Measurements from ENCODE around the gene POMT2.
"Not testable (repeated sequence)": the region's sequence is repeated elsewhere in the genome, so short reads cannot be mapped to it uniquely, and the experiment has no call there.

Gene POMT2

DNA sequence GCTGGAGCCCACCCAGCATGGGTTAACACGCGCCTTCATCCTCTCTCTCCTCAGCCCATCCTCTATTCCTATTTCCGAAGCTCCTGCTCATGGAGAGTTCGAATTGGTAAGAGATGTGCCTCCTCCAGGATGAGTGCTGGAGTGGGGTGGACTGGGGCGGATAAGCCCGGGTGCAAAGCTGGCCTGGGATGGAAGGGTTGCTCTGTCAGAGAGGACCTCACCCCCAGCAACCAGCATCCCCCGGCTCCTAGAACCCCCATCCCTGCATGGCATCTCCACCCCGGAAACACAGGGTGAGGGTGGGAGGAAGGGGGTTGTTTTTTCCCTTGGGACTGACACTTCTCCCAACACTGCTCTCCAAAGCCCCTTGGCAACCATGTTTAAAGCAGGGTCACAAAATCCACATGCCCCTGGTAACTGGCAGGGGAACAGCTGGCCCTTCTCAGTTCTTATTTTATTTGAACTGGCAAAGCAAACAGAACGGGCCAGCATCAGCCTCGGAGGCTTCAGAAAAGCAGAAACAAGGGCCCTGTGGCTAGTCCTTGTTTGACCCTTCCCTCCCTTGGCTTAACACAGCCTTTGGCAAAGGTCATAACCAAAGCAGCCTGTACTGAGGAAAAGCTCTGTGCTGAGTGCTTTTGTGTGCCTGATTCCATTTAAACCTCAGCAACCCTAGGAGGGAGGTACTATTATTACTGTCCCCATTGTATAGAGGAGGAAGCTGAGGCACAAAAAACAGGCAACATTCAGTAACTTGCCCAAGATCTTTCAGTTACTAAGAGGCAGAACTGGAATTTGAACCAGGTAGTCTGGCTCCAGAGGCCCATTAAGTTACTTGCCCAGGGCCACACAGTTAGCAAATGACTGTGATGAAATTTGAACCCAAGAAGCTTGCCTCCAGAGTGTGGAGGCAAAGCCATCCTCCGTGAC is 4.4 kb upstream of the POMT2 start:
- no peak for DNase-seq (ENCODE audit: low read depth, low spot score)

DNA sequence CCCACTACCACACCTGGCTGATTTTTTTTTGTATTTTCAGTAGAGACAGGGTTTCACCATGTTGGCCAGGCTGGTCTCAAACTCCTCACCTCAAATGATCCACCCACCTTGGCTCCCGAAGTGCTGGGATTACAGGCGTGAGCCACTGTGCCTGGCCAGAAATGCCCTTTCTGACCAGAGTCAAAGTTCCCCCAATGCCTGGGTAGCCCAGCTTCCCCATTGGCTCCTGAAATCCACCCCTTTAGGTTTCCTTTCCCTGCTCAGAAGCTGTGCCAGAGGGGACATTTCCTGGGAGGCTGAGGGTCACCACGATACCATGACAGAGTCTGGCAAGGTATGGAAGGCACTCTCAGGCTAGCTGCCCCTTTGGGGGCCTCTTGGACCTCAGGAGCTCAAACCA is 3.6 kb upstream of the POMT2 start:
- no peak for DNase-seq (ENCODE audit: low read depth, low spot score)

DNA sequence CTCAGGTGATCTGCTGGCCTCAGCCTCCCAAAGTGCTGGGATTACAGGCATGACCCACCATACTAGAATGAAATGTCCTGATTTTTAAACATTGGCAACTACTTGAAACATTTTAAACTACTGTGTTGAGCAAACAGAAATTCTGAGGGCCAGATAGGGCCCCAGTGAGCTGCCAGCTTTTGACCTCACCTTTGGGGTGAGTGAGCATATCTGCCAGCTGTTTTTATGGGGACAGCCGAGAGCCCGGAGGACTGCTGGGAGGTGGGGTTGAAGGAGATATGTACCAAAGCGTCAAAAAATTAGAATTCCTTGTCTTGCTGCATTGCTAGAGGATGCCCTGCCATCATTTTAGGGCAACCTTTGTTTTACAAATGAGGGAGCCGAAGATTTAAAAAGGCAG is 2.9 kb upstream of the POMT2 start:
- DNase-seq (ENCODE audit: low read depth, low spot score), result no peak

DNA sequence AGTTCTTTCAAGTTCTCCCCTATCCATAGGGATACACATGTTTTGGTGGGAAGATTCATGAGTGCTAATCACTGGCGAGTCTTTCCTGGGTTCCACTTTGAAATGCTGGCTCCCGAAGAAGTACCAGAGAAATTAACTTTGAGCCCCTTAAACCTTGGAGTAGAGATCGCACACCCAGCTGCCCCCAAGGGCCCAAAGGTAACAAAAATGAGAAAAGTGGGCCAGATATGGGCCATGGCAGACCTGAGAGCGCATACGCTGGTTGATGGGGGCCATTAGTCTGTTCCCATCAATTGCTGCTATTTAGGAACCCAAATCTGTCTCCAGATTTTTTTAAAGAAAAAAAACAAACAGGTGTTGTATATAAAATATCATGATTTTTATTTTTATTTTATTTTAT is 2.3 kb upstream of the POMT2 start:
- DNase-seq (ENCODE audit: low read depth, low spot score), result no peak

DNA sequence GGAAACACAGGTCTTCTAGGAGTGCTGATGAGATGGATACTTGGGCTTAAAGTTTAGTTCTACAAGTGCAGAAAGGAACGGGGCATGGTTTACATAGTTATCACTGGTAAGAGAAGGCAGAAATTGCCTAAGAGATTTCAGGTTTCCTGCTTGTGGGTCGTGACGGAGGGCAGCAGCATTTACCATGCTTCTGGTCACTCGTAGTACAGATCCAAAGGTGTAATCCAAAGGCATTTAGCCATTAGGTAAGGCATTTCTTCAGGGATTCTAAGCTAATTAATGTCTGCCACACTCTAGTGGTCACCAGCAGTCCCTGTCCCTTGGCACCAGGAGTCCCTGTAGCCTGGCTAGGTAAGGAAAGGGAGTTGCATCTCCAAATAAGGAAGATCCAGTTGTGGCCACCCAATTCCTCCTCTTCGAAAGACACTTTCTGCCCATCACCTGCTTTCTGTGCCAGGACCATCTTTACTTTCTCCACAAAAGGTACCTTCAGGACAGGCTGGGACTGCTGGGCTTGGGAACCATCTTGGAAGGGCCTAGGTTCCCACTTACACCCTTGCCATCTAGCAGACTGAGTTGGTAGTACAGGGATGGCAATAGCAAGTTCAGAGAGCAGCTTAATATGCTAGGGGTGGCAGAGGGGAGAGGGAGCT is 1.7 kb upstream of the POMT2 start:
- DNase-seq (ENCODE audit: low read depth, low spot score), result no peak

DNA sequence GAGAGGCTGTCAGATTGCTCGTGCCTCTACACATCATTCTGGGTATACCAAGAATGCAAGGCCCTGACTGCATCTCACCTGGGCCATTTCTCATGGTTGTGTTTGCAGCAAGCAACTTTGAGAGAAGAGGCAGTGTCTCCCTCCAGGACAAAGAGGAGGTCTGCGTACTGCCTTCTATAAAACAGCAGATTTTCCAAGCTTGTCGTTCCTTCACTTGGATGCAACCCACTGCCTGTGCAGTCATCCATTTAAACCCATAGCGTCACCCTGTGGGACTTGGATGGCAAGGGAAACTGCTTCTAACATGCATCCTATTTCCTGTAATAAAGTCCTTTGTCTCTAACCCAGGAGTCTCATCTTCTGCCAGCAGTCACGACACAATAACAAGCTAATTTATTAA is 1.3 kb downstream of the POMT2 start:
- DNase-seq (ENCODE audit: low read depth, low spot score), result no peak

DNA sequence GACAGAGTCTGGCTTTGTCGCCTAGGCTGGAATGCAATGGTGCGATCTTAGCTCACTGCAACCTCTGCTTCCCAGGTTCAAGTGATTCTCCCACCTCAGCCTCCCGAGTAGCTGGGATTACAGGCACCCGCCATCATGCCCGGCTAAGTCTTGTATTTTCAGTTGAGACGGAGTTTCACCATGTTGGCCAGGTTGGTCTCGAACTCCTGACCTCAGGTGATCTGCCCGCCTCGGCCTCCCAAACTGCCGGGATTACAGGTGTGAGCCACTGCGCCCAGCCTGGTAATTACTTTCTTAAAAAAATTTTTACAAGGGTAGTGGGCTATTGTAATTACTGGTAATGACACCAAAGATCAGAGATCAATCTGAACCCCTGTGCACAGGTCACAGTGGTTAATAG is 1.9 kb downstream of the POMT2 start:
- not testable (repeated sequence) for DNase-seq (ENCODE audit: low read depth, low spot score)

DNA sequence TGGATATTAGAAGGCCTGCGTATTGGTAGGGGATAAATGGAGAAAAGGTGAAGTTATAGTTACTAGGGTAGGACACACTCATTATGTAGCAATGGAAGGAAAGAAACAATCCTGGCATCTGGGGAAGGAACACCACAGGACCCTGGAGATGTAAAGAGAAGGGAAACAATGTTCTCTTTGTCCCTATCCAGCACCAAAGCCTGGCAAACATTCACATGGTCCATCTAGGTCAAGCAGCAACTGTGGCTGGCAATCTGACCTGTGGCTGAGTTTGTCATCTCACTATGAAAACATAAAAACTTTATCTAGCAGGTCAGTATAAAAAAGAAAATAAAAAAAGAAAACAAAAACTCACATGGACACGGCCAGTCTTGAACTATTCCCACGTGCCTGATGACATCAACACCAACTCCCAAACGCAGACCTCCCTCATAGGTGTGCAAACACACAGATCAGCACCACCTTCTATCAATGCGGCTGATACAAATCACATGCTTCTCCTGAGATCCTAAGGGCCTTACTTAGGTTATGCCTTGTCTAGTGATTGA is 2.6 kb downstream of the POMT2 start:
- DNase-seq (ENCODE audit: low read depth, low spot score), result no peak

DNA sequence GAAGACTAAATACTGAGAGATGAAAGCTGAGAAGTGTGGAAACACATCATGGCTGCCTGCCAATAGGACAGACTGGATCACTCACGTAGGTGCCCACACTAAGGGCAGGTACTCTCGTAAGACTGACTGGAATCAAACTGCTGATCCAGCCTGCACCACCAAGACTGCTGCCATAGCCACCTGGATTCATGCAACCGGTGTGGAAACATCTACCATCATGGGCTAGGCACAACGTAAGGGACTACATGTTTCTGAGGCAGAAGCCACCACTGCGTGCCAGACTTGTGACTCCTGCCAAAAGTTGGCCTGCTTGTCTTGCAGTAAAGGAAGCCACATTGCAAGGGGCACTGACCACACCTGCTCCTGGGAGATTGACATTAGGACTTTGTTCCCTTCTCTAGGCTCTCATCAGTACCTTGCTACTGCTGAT is 3.8 kb downstream of the POMT2 start:
- no peak for DNase-seq (ENCODE audit: low read depth, low spot score)

DNA sequence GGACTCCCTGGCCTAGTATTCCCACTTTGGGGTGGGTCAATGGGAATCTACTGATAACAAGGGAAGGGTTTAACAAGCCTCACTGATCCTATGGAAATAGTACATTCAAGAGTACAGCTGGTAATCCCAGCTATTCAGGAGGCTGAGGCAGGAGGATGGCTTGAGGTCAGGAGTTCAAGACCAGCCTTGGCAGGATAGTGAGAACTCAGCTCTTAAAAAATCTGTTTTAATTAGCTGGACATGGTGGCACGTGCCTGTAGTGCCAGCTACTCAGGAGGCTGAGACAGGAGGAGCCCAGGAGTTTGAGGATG is 4.5 kb downstream of the POMT2 start:
- no peak for DNase-seq (ENCODE audit: low read depth, low spot score)

DNA sequence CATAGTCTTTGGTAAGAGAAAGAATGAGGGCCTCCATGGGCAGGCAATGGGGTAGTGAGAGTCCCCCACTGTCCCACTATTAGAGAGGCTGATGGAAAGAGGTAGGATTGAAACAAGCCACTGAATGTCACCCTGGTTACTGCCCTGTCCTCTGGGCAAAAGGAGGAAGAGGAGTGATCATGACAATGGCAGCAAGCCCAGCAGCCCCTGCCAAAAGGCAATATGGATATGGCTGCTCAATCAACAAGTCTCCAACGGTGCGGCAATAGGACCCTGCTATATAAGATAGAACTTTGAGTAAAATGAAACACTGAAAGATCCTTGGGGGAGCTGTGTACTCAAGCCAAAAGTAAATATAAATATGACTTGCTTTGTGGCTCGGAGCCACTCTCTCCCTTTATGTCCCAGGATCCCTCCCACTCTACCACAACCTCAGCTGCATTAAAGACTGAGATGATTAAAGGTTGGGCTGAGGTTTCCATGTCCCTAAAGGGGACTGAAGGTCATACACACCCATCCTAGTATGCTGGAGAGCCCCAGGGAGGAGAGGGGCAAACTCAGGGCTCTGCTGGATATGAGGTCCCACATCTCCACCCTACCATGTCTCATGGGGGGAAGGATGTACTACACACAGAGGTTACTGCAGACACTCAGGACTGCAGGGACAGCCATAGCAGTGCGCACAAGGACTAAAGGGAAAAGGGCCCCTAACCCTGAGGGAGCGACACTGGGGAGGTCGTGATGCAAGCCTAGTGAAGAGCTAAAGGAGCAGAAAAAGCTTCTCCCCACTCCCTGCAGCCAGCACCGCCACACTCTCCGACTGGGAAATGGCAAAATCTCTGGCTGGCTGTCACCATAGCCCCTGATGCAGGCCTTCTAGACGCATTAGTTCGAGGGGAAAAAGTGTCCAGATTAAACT is 5.9 kb downstream of the POMT2 start:
- no peak for DNase-seq (ENCODE audit: low read depth, low spot score)

DNA sequence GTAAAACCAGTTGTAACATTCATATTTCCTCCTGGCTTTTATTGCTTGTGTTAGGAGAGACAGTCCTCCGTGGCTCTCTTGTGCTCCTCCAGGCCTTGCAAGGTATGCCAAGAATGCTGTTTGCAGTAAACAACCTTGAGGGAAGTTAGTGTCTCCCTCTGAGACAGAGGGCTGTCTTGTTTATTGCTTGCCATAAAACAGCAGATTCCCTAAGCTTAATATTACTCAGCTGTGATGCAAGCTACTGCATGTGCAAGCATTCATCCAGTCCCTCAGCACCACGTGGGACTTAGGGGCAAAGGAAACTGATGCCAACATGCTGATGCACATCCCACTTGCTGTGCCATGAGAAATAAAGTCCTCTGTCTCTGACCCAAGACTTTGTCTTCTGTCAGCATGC is 6.6 kb downstream of the POMT2 start:
- peak; percentile 46 for DNase-seq (ENCODE audit: low read depth, low spot score)

DNA sequence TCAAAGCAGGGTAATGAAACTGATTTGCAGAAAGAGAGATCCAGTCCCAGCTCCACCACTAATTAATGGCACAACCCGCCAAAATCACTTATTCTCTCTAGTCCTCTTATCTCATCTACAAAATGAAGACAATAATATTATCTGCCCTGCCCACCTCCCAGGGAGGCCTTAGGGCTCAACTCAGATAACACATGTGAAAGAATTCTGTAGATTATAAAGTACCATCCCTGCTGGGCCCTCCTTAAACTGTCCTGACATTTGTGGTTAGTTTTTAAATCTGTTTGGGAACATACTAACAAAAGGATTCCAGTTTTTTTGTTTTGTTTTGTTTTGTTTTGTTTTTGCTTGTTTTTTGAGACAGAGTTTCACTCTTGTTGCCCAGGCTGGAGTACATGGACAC is 7.3 kb downstream of the POMT2 start:
- no peak for DNase-seq (ENCODE audit: low read depth, low spot score)

DNA sequence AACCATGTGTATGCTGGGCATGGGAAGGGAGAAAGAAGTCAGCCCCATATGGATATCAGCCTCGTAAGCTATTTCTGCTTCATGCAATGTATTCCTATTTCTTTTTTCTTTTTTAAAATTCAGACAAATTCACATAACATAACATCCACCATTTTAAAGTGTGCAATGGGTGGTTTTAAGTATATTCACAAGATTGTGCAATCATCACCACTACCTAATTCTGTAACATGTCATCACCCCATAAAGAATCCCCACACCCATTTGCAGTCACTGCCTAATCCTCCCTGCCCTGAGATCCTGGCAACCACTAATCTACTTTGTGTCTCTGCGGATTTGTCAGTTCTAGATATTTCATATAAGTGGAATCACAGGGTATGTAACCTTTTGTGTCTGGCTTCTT is 9.5 kb downstream of the POMT2 start:
- DNase-seq (ENCODE audit: low read depth, low spot score), result no peak

DNA sequence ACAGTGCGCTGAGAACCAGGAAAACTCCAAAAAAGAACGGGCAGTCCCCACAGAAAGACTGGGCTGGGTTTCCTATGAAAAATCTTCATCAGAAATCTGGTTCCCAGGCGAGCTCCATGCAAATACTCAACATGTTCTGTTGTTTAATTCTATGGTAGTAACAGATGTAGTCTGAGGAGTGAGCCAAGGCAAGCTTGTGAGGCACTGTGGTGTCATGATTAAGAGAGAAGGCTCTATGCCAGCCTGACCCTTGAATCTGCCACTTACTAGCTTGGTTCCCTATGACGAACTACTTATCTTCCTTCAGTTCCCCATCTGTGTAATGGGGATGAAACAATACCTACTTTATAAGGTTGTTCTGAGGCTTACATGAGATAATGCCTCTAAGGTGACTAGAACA is 10.7 kb downstream of the POMT2 start:
- DNase-seq (ENCODE audit: low read depth, low spot score), result no peak

DNA sequence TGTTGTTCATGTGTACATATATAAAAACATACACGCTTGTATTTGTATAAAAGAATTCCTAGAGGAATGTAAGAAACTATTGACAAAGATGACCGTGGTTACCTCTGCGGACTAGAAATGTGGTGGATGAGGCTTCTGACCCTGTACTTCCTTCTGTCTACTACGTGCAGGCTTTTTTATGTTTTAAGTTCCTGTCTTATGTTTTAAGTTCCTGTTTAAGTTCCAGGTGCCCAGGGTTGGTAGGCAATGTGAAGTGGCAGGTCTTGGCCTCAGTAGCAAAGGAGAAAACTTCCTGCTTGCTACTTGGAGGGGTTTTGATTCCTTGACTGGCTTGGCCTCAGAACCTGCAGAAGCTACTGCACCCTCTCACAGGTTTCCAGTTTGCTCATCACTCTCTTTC is 11.6 kb downstream of the POMT2 start:
- DNase-seq (ENCODE audit: low read depth, low spot score), result no peak

DNA sequence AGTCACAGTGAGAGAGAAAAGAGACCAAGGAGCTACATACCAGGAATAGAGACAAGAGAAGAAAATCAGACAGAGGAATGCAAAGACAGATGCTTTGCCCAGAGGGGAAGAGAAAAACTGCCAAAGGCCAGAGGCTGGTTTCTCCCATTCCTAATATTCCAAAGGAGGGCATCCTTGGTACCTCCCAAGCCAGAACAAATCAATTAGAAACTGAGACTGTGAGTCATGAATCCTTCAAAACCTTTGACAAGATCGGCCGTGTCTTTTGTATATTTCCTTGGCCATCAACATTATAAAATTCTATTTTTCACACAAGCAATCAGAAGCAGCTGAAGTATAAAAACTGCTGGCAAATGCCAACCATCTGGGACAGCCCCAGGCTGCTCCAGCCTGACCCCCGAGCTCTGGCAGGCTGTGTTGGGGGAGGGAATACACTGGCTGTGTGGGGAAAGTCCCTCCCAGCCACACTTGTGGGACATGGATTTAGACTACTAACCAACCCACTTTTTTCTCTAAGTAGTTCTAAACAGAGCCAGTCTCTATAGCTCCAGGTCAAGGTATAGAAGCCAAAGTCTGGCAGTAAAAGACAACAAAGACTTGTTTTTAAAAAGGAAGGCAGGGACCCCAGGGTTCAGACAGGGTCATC is 13.7 kb downstream of the POMT2 start:
- DNase-seq (ENCODE audit: low read depth, low spot score), result peak; percentile 65

DNA sequence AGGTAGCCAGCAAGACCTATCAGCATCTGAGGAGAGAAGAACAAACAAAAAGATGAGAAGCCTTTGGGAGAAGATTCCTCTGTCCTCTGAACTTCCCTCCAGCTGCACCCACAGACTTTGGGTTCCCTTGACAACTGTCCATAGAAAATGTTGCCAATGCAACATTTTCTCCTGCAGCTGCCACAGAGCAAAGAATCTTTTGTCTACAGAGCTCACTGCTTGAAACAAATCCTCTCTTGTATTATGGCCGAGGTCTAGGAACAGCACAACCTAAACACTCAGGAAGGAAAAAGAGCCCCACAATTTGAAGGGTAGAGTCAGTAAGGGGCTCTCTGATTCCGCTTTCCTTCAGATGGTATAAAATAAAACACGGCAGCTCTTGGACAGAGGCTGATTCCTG is 14.3 kb downstream of the POMT2 start:
- no peak for DNase-seq (ENCODE audit: low read depth, low spot score)

DNA sequence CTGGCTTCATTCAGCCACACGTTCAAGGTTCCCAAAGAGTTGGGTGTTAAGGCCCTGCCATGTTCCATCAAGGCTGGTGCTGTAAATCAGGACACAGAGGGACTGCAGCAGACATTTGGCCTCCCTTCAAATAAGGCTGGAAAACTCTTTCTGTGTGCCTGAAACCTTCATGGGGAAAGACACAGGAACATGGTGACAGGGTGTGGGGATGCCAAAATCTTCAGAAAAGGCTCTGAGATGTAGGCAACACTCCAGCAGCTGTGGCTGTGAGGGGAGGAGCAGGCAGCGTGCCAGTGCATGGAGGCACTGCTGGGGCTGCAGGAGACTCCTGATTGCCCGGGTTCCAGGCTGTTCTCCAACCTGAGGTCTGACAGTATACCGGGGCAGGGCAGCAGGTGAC is 15.0 kb downstream of the POMT2 start:
- no peak for DNase-seq (ENCODE audit: low read depth, low spot score)

DNA sequence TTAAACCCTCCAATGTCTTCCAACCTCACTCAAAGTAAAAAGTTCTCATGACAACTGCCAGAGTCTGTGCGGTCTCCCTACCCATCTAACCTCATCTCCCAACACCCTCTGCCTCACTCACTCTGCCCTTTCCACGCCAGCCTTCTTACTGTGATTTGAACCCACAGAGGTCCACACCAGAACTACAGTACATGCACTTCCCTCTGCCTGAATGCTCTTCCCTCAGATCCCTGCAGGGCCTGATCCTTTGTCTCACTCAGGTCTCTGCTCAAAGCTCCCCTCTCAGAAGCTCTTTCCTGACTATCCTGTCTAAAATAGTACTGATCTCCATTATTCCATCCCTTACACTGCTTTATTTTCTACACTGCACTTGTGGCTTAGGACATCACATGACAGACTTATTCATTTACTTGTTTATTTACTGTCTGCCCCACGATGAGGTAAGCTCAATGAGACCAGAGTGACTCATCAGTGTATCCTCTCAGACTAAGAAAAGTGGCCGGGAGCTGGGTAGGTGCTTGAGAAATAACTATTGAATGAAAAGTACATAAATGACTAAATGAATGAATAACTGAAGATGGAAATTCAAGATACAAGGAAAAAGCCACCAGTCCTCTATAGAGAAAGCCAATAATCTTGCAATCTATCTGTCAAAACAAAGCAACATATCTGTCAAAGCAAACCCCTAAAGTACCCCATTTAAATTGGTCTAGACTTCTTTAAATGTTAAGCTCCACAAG is 17.1 kb downstream of the POMT2 start:
- DNase-seq (ENCODE audit: low read depth, low spot score), result peak; percentile 92

DNA sequence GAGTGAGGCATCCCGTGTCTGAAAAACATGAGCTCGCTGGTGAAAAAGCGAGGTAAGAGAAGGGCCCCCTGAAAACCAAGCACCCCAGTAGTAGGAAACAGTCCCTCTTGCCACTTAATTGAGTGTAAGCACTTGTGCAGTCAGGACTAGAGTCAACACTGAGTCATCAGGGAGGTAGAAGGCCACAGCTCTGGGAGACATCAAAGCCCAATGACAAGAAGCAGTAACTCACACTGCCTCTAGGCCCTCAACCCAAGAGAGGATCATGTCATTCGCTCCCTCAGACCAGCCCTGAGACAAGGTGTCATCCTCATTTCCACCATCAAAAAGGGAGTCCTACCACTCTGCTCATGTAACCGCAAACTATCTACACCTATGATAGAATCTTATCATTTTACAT is 17.8 kb downstream of the POMT2 start:
- peak; percentile 52 for DNase-seq (ENCODE audit: low read depth, low spot score)

Data from astrocyte of the hippocampus (primary cell).